HG03439 (cell line): ENCODE data around the gene C11orf58.
A peak's percentile ranks its signal among the peaks of the same experiment; 100 is the strongest.

ENCODE experiments used
- ATAC-seq: cut with Tn5 transposase; IDR thresholded peaks from one replicate; pipeline ENCODE4 v1.9.1; 2021; ENCODE audit warnings: mild to moderate bottlenecking, moderate library complexity; ENCODE audit not compliant: unreplicated experiment

The C11orf58 gene

DNA sequence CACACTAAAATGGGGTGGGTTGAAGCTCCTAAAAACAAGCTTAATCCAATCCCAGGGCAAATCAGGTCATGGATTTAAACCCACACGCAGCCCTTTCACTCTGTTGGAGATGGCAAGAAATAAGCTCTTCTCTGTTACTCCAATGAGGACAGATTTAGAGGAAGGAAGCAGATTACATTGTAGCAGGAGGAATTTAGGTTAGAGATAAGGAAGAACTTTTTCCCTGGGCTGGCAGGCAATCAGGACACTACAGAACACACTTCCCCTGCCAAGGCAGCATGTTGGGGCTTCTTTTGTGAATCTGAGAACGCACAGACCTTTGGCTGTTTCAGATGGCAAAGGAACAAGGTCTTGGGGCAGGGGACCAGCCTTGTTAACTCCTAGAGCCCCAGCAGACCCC is 46.2 kb downstream of the C11orf58 start:
- ATAC-seq = no peak

GRCh38 chr11:16785520-16786128 is 47.2 kb downstream of the C11orf58 start:
- peak; percentile 83 for ATAC-seq

DNA sequence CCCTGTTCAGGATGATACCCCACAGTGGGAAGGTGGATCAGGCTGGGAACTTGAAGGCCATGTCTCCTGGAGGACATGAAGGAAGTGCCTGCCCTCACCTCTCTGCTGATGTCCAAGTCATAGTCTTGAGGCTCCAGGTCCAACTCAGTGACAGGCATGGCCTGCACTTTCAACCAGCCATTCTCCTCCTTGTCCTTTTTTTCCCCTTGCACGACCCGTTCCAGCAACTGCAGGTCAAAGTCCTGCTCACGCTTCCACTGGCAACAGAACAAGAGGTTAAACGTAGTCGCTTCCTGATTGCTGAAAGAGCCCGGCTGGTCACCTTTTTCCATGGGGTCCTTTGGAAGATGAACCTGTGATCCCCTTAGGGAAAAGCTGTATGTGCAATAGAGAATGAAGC is 47.7 kb downstream of the C11orf58 start:
- ATAC-seq = no peak

DNA sequence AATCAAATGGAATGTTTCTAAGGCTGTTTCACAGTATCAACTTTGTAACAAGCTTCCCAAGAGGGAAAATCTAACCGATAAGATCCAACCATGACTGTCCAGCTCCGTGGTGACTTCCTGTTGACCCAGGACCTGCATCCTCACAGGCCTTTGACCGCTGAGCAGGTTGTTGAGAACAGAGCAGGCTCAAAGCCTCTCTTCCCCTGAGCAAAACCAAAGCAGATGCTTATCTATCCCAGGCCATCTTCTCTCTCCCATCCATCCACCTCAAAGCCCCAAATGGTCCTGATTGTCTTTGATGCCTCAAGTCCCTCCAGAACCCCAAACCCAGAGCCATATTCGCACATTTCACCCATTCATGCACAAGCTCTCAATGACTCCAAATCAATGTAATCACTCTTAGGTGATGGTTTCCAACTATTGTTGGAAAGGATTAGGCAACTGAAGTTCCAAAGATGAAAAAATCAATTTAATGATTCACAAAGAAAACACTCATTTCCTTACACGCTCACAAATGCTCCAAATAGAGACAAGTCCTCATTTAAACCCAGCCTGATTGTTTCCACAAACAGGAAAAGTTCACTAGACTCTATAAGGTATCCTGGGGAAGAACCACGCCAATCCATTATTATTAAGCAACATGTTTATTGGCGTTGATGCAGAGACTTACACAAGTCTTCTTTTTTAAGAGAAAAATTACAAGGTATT is 48.7 kb downstream of the C11orf58 start:
- ATAC-seq = no peak

- ATAC-seq = no peak
Observed at GRCh38 chr11:16788141-16789062, 50.0 kb downstream of the C11orf58 start.

- ATAC-seq = no peak
Observed at GRCh38 chr11:16789063-16789420, 50.6 kb downstream of the C11orf58 start.

GRCh38 chr11:16789560-16790485 is 51.4 kb downstream of the C11orf58 start:
- ATAC-seq = no peak

GRCh38 chr11:16790486-16791190 is 52.2 kb downstream of the C11orf58 start:
- no peak for ATAC-seq

GRCh38 chr11:16791191-16791961 is 52.9 kb downstream of the C11orf58 start:
- ATAC-seq = no peak

- ATAC-seq = no peak
Observed at GRCh38 chr11:16792426-16792825, 54.0 kb downstream of the C11orf58 start.

- no peak for ATAC-seq
Observed at GRCh38 chr11:16793009-16793408, 54.6 kb downstream of the C11orf58 start.

DNA sequence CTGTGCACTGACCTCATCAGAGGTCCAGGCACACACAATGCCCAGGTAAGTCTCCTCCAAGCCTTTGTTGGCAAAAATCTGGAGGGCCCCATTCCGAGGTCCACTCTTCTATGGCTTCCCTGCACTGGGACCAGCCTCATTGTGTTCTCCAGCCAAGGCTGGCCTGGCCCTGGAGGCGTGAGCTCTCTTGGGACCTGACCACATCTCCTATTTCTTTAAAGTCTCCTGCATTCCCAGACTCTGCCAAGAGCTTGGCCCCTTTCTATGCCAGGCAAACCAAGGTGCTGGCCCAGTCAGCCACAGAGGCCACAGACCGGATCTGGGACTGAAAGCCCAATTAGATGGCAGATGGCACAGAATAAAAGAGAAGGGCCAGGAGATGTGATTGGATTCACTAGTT is 55.1 kb downstream of the C11orf58 start:
- ATAC-seq = no peak

- no peak for ATAC-seq
Observed at GRCh38 chr11:16794047-16794818, 55.8 kb downstream of the C11orf58 start.

DNA sequence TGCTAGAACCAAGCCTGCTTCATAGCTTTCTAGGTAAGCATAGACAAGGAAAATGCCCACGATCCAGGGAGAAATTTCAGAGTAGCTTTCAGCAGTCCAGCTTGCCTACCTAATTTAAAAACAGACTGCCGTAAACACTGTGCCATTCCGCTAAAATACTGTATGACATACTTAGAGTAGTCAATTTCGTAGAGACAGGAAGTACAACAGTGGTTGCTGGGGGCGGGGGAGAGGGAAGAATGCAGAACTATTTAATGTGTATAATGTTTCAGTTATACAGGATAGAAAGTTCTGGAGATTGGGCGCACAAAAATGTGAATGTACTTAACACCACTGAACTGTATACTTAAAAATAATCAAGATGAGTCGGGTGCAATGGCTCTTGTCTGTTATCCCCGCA is 56.7 kb downstream of the C11orf58 start:
- no peak for ATAC-seq

DNA sequence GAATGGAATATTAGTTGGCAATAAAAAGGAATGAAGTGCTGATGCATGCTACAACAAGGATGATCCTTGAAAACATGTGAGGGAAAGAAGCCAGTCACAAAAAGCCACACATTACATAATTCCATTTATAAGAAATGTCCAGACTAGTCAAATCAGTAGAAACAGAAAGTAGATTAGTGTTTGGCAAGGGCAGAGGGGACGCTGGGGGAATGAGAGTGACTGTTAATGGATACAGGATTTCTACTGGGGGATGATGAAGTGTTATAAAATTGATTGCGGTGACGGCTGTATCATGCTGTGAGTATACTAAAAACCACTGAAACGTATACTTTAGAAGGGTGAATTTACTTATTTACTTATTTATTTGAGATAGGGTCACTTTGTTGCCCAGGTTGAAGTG is 57.9 kb downstream of the C11orf58 start:
- ATAC-seq = no peak

DNA sequence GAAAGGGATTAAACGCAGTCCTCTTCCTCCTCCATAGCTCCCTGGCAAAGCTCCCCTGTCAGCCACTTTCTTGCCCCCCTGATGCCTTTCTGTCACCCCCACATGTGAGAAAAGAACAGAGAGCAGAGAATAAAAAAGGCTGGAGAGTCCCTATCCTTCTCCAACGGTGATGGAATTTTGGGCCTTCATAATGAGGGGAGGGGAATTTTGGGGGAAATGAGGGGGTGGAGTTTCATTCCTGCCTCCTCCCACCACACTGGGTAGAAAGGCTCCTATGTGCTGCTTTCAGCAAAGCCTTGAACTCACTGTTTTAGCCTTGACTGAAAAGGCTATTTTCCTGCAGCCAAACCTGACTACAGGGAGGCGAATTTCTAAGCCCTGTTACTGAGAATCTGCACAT is 59.3 kb downstream of the C11orf58 start:
- no peak for ATAC-seq

- no peak for ATAC-seq
Observed at GRCh38 chr11:16799221-16799620, 60.8 kb downstream of the C11orf58 start.

- ATAC-seq = no peak
Observed at GRCh38 chr11:16799890-16800289, 61.4 kb downstream of the C11orf58 start.

DNA sequence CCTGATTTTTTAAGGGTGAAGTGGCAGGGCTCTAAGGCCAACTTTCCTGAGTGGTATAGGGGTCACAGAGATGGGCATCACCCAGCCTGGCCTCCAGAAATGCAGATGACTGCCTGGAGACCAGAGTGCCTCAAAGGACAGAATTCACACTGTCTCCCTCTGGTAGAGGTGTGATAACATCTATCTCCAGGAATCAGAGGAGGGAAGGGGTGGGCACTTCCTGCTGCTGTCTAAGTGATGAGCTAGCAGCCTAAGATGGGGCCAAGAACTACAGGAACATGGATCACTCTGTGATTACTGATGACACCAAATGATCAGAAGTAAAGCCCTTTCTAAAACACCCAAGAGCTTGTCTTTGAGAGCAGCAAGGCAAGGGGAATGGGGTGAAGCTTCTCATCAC is 61.9 kb downstream of the C11orf58 start:
- ATAC-seq = no peak
